SU-DHL-6 (cell line): ENCODE results near the gene SH3GL2.

Source experiments
- EZH2phosphoT487 ChIP-seq: fragments of 200-600 bp; sonication (generic), shearing (Covaris generic); conservative IDR thresholded peaks from 2 replicates; pipeline ENCODE4 v1.6.1; 2018; ENCODE audit warnings: mild to moderate bottlenecking, antibody characterized with exemption, low read length, moderate library complexity, mixed read lengths
- TF ChIP-seq, protein P1 (sequence below): fragments of 200-600 bp; sonication (generic); IDR thresholded peaks from one replicate; pipeline ENCODE4 v1.5.1; 2017; ENCODE audit warnings: antibody characterized with exemption, mild to moderate bottlenecking, low read length, moderate library complexity; ENCODE audit not compliant: insufficient read depth, poor library complexity, severe bottlenecking

- TF ChIP-seq, protein P1, sequence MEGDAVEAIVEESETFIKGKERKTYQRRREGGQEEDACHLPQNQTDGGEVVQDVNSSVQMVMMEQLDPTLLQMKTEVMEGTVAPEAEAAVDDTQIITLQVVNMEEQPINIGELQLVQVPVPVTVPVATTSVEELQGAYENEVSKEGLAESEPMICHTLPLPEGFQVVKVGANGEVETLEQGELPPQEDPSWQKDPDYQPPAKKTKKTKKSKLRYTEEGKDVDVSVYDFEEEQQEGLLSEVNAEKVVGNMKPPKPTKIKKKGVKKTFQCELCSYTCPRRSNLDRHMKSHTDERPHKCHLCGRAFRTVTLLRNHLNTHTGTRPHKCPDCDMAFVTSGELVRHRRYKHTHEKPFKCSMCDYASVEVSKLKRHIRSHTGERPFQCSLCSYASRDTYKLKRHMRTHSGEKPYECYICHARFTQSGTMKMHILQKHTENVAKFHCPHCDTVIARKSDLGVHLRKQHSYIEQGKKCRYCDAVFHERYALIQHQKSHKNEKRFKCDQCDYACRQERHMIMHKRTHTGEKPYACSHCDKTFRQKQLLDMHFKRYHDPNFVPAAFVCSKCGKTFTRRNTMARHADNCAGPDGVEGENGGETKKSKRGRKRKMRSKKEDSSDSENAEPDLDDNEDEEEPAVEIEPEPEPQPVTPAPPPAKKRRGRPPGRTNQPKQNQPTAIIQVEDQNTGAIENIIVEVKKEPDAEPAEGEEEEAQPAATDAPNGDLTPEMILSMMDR = no peak
- no peak for TF ChIP-seq EZH2phosphoT487
Observed at GRCh38 chr9:17637229-17637628, 58.4 kb downstream of the SH3GL2 start.
